ENCODE measurements around the gene SPART. TPM values are rescaled to one million over a fixed set of nuclear protein-coding genes. Genes with fewer than 3 reads are reported as not detected.

The SPART gene
- polyA plus RNA-seq, 2 of the 4 experiments (the other 2 are of a cell fraction), result 33.9 to 37.0 TPM

GRCh38 chr13:36288794-36289391 lies 57.3 kb downstream of the SPART start:
- ATAC-seq (no peak), FAIRE-seq (no peak), DNase-seq (ENCODE audit: low read depth in 1 of 2, low spot score in 1 of 2) (no peak)
- no peak for TF ChIP-seq ELK1 (IDR thresholded peaks at IDR 0.05; ENCODE audit: low read depth, low read length)
- TF ChIP-seq ZFP36 (IDR thresholded peaks at IDR 0.05; ENCODE audit: borderline replicate concordance, partially characterized antibody), result peak; percentile 79
- Histone ChIP-seq H3K9me3 (peaks cover 9% of the 10 kb centered on the region; the same call in 1 of the 3 replicates), H3K27ac (no peak overlapping the region), H3K4me1 (no peaks in the 10 kb centered on the region), H3K4me3 (no peak overlapping the region), H3K4me2 (no peak overlapping the region)
- POLR2A ChIA-PET, result no interaction called here
- CTCF ChIA-PET, result interaction anchor here (1.0 kb wide), 1 partner anchor 311 kb away, joined by 3 read pairs; no protein-coding TSS in a partner anchor

GRCh38 chr13:36286006-36286405 lies 60.2 kb downstream of the SPART start:
- TF ChIP-seq RCOR1 (IDR thresholded peaks at IDR 0.05; ENCODE audit: low read depth, low read length) (no peak), GATA3 (IDR thresholded peaks at IDR 0.05; ENCODE audit: borderline replicate concordance) (no peak), HOXB5 (CRISPR knock-in tag; IDR thresholded peaks at IDR 0.05) (no peak), ZFP36 (IDR thresholded peaks at IDR 0.05; ENCODE audit: borderline replicate concordance, partially characterized antibody) (no peak), RFX5 (IDR thresholded peaks at IDR 0.05) (no peak), CEBPB (IDR thresholded peaks at IDR 0.05) (no peak)
- Histone ChIP-seq H3K9me3 (peaks cover 9% of the 10 kb centered on the region; the same call in 1 of the 3 replicates), H3K27ac (no peak overlapping the region), H3K4me2 (no peak overlapping the region), H3K4me1 (no peaks in the 10 kb centered on the region), H3K4me3 (no peak overlapping the region)
- POLR2A ChIA-PET, result no interaction called here
- DNase-seq (ENCODE audit: low read depth in 1 of 2, low spot score in 1 of 2) (no peak), ATAC-seq (no peak), FAIRE-seq (no peak)
- WGBS (ENCODE audit: missing lambda C conversion rate), result 21% methylated on average over 2 of the region's 2 CpGs
- CTCF ChIA-PET, result no interaction called here

GRCh38 chr13:36282821-36283432 lies 63.3 kb downstream of the SPART start:
- Histone ChIP-seq H3K4me1 (no peaks in the 10 kb centered on the region), H3K27ac (no peak overlapping the region), H3K4me3 (no peak overlapping the region), H3K4me2 (no peak overlapping the region), H3K9me3 (no peaks in the 10 kb centered on the region)
- POLR2A ChIA-PET, result no interaction called here
- 33% methylated on average over 6 of the region's 6 CpGs for WGBS (ENCODE audit: missing lambda C conversion rate)
- DNase-seq (ENCODE audit: low read depth in 1 of 2, low spot score in 1 of 2) (peak; percentile 3 to 23), ATAC-seq (peak; percentile 54 to 74; a peak in 4 of 6 replicates), FAIRE-seq (no peak)
- CTCF ChIA-PET, result interaction anchor here (0.6 to 2.7 kb wide), 25 partner anchors 8 to 787 kb away, joined by 3 to 26 read pairs (median 3); no protein-coding TSS in a partner anchor
- TF ChIP-seq ESRRA (IDR thresholded peaks at IDR 0.05; ENCODE audit: borderline replicate concordance, low read length) (no peak), ATOH8 (CRISPR knock-in tag; IDR thresholded peaks at IDR 0.05; ENCODE audit: low read depth) (no peak), POLR2AphosphoS2 (conservative IDR thresholded peaks at IDR 0.05; ENCODE audit: low read length) (no peak), JUN (IDR thresholded peaks at IDR 0.05) (no peak), FOSL2 (IDR thresholded peaks at IDR 0.05) (no peak), FOSL2 (CRISPR knock-in tag; IDR thresholded peaks at IDR 0.05) (no peak), SMC3 (IDR thresholded peaks at IDR 0.05) (peak; percentile 63), EP300 (IDR thresholded peaks at IDR 0.05) (no peak), HMGXB4 (CRISPR knock-in tag; IDR thresholded peaks at IDR 0.05; ENCODE audit: borderline replicate concordance) (no peak), FOSB (CRISPR knock-in tag; IDR thresholded peaks at IDR 0.05) (no peak), CTCF (IDR thresholded peaks at IDR 0.05) (peak; percentile 71), MAX (IDR thresholded peaks at IDR 0.05) (no peak), BCL3 (IDR thresholded peaks at IDR 0.05) (no peak), RAD21 (conservative IDR thresholded peaks at IDR 0.05 in 1 of 2, IDR thresholded peaks at IDR 0.05 in 1 of 2) (peak; percentile 77), KDM5A (IDR thresholded peaks at IDR 0.05) (no peak), BHLHE40 (IDR thresholded peaks at IDR 0.05; ENCODE audit: low read depth, low read length) (no peak), CBX2 (IDR thresholded peaks at IDR 0.05; ENCODE audit: borderline replicate concordance, low read depth) (no peak), ELK1 (IDR thresholded peaks at IDR 0.05; ENCODE audit: low read depth, low read length) (no peak)
